Measurements from ENCODE around the gene HRCT1.

The HRCT1 gene

GRCh38 chr9:35945341-35946018 lies 39.5 kb downstream of the HRCT1 start:
- DNase-seq = peak; percentile 83

GRCh38 chr9:35948451-35948850 lies 42.4 kb downstream of the HRCT1 start:
- no peak for DNase-seq

GRCh38 chr9:35948901-35949318 lies 42.9 kb downstream of the HRCT1 start:
- no peak for DNase-seq

- DNase-seq = no peak
Observed at GRCh38 chr9:35951736-35952135, 45.7 kb downstream of the HRCT1 start.

- DNase-seq = no peak
Observed at GRCh38 chr9:35952526-35953191, 46.7 kb downstream of the HRCT1 start.

GRCh38 chr9:35954942-35955546 lies 49.0 kb downstream of the HRCT1 start:
- peak; percentile 68 for DNase-seq

- no peak for DNase-seq
Observed at GRCh38 chr9:35956651-35957050, 50.6 kb downstream of the HRCT1 start.

All from hematopoietic multipotent progenitor cell treated with erythropoietin and hydrocortisone succinate and interleukin-3 and kit ligand, for 8 days (in vitro differentiated cells).